Prostate gland (tissue), 2 donors: ENCODE results near the gene GADD45G. TPM values are rescaled to one million over a fixed set of nuclear protein-coding genes. Genes with fewer than 3 reads are reported as not detected.

Experiments used
- DNase-seq: peaks from one replicate; pipeline ENCODE4 v3.0.0-alpha.2; 2019; ENCODE audit warnings: low spot score
- H3K27ac ChIP-seq, 2 donors: fragments of 200-600 bp; sonication (generic); 2 replicates each; pipeline ENCODE4 v1.5.1; 2017 to 2019
- H3K27me3 ChIP-seq: fragments of 200-600 bp; sonication (generic); replicated peaks from 2 replicates; pipeline ENCODE4 v1.5.1; 2019; ENCODE audit not compliant: insufficient read depth
- H3K36me3 ChIP-seq, 2 donors: fragments of 200-600 bp; sonication (generic); 1 replicate in 1 of 2; 2 replicates in 1 of 2; pipeline versions ENCODE4 v1.5.1 to v1.8.1; 2017 to 2019
- H3K4me1 ChIP-seq: fragments of 200-600 bp; sonication (generic); replicated peaks from 2 replicates; pipeline ENCODE4 v1.5.1; 2019
- H3K4me3 ChIP-seq, 2 donors: fragments of 200-600 bp; sonication (generic); 2 replicates each; pipeline ENCODE4 v1.5.1; 2017 to 2019
- H3K9me3 ChIP-seq: fragments of 200-600 bp; sonication (generic); 2 replicates; pipeline ENCODE4 v1.5.1; 2017
- CTCF ChIP-seq, 4 experiments: fragments of 200-600 bp in 2 of 4; fragments of 450-650 bp in 2 of 4; sonication (generic) in 2 of 4; IDR thresholded peaks; 1 replicate in 3 of 4; 2 replicates in 1 of 4; pipeline ENCODE4 v1.5.1; 2016 to 2019; ENCODE audit warnings: antibody characterized with exemption in 4 of 4, mild to moderate bottlenecking in 2 of 4, moderate library complexity in 2 of 4
- POLR2A ChIP-seq: fragments of 450-650 bp; IDR thresholded peaks from one replicate; pipeline ENCODE4 v1.6.1; 2016; ENCODE audit warnings: antibody characterized with exemption, mild to moderate bottlenecking
- POLR2AphosphoS5 ChIP-seq: sonication (generic); formaldehyde crosslinking; IDR thresholded peaks from one replicate; pipeline ENCODE4 v1.6.1; 2017; ENCODE audit warnings: antibody characterized with exemption
- WGBS: methylation state at CpG from one replicate; pipeline ENCODE4 v1.1.5; 2018; 5-methylcytosine and 5-hydroxymethylcytosine counted together
- intact Hi-C: fragments of 100-400 bp; cut with DNase I; formaldehyde crosslinking; loops from one replicate; pipeline ENCODE4 v1.14.2; 2022
- total RNA-seq, 2 donors: library from RNA; depleted of rRNA; stranded (reverse); fragments of >200 nt; gene quantifications; one replicate each; pipeline ENCODE4 v1.1.0, GENCODE V29; 2016

The GADD45G gene
- total RNA-seq, 2 donors from 2014 or later = 28.4 to 88.5 TPM

- Histone ChIP-seq H3K9me3 (no peaks in the 10 kb centered on the region), H3K27me3 (no peaks in the 10 kb centered on the region), H3K27ac (no peak overlapping the region), H3K4me1 (no peaks in the 10 kb centered on the region), H3K4me3 (no peak overlapping the region), H3K36me3 (no peaks in the 10 kb centered on the region)
- TF ChIP-seq CTCF (IDR thresholded peaks at IDR 0.05) = no peak
- no peak for TF ChIP-seq POLR2AphosphoS5
- TF ChIP-seq POLR2A = no peak
- 87% methylated on average over 8 of the region's 8 CpGs for WGBS
- no peak for DNase-seq
- intact Hi-C loops = no loop called here
Measured at GRCh38 chr9:89640801-89641200, 36.0 kb downstream of the GADD45G start.

GRCh38 chr9:89641980-89642379 is 37.2 kb downstream of the GADD45G start:
- Histone ChIP-seq H3K36me3 (no peaks in the 10 kb centered on the region), H3K4me3 (no peak overlapping the region), H3K9me3 (no peaks in the 10 kb centered on the region), H3K4me1 (no peaks in the 10 kb centered on the region), H3K27ac (no peak overlapping the region), H3K27me3 (no peaks in the 10 kb centered on the region)
- intact Hi-C loops = no loop called here
- no peak for TF ChIP-seq POLR2AphosphoS5
- no peak for TF ChIP-seq CTCF (IDR thresholded peaks at IDR 0.05)
- no peak for TF ChIP-seq POLR2A
- 96% methylated on average over 4 of the region's 4 CpGs for WGBS
- DNase-seq = no peak

- WGBS = 83% methylated on average over 6 of the region's 6 CpGs
- intact Hi-C loops = no loop called here
Measured at GRCh38 chr9:89642789-89643188, 38.0 kb downstream of the GADD45G start.

GRCh38 chr9:89646189-89646939 is 41.6 kb downstream of the GADD45G start:
- H3K27ac ChIP-seq = no peak overlapping the region
- H3K27me3 ChIP-seq = no peaks in the 10 kb centered on the region
- no peaks in the 10 kb centered on the region for H3K4me1 ChIP-seq
- no peak overlapping the region for H3K4me3 ChIP-seq
- 92% methylated on average over 8 of the region's 8 CpGs for WGBS
- DNase-seq = no peak
- no peaks in the 10 kb centered on the region for H3K36me3 ChIP-seq
- TF ChIP-seq CTCF (IDR thresholded peaks at IDR 0.05) = no peak
- H3K9me3 ChIP-seq = no peaks in the 10 kb centered on the region
- intact Hi-C loops = no loop called here

More at GRCh38 chr9:89642789-89643188, 38.0 kb downstream of the GADD45G start:
- Histone ChIP-seq H3K27me3 (no peaks in the 10 kb centered on the region), H3K4me1 (no peaks in the 10 kb centered on the region), H3K4me3 (no peak overlapping the region), H3K36me3 (no peaks in the 10 kb centered on the region), H3K9me3 (no peaks in the 10 kb centered on the region), H3K27ac (no peak overlapping the region)
- TF ChIP-seq POLR2AphosphoS5 (no peak), CTCF (IDR thresholded peaks at IDR 0.05) (no peak), POLR2A (no peak)
- DNase-seq = no peak
